Stomach (tissue), 4 donors: ENCODE data around the gene ZNF70.

Experiments used
- EP300 ChIP-seq: sonication (generic); formaldehyde crosslinking; IDR thresholded peaks from one replicate; pipeline ENCODE4 v1.6.1; 2017; ENCODE audit warnings: antibody characterized with exemption
- POLR2A ChIP-seq, 4 donors: fragments of 450-650 bp; IDR thresholded peaks; one replicate each; pipeline ENCODE4 v1.6.1; 2016; ENCODE audit warnings: antibody characterized with exemption in 4 of 4, control low read depth in 2 of 4, mild to moderate bottlenecking in 1 of 4, moderate library complexity in 1 of 4
- TF ChIP-seq, protein P1 (sequence below), 7 experiments: fragments of 450-650 bp in 4 of 7; fragments of 200-600 bp in 3 of 7; sonication (generic) in 3 of 7; IDR thresholded peaks; one replicate each; pipeline ENCODE4 v1.5.1; 2016 to 2019; ENCODE audit warnings: antibody characterized with exemption in 7 of 7, control low read depth in 2 of 7, mild to moderate bottlenecking in 1 of 7

DNA sequence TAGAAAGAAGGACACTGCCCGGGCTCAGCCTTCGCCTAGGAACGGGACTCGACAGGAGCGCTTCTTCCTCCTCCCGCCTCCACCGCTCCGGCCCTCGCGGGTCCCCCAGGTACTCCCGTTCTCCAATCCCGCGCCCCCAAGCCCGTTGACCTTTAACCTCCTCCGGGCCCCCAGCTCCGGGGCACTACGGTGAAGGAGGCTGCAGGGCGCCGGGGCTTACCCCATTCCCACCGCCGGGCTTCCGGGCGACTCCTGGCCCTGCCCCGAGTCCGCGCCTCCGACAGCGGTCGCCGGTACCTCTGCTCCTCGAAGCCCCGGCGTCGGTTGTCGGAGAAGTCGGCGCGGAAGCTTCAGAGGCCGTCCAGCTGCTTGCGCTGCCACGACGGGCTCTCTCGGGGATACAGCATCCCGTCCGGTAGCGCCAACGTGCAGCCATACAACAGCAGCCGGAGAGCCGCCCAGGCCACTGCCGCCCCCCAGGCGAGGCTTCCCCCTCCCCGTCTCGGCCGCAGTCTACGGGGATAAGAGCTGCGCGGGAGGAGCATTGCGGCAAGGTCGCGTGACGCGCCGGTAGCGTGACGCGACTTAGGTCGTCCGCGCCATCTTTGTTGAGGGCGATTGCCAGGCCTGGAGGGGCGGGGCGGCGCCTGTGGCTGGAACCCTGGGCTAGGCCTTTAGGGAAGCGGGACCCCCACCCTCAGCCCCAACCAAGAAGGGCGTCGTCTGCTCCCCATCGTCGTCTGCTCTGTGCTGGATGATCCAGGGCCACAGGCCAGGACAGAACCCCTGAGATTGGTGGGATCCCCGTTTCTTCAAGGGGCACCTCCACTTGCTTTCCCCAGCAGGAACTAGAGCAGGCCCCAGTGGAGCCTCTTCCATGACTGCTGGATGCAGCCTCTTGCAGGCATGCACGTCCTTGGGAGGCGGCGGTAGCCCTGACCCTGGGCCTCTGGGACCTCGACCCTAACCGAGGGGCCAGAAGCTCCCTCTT, 33.8 kb downstream of the ZNF70 start:
- TF ChIP-seq, protein P1, sequence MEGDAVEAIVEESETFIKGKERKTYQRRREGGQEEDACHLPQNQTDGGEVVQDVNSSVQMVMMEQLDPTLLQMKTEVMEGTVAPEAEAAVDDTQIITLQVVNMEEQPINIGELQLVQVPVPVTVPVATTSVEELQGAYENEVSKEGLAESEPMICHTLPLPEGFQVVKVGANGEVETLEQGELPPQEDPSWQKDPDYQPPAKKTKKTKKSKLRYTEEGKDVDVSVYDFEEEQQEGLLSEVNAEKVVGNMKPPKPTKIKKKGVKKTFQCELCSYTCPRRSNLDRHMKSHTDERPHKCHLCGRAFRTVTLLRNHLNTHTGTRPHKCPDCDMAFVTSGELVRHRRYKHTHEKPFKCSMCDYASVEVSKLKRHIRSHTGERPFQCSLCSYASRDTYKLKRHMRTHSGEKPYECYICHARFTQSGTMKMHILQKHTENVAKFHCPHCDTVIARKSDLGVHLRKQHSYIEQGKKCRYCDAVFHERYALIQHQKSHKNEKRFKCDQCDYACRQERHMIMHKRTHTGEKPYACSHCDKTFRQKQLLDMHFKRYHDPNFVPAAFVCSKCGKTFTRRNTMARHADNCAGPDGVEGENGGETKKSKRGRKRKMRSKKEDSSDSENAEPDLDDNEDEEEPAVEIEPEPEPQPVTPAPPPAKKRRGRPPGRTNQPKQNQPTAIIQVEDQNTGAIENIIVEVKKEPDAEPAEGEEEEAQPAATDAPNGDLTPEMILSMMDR (IDR thresholded peaks at IDR 0.05) = no peak
- TF ChIP-seq POLR2A (IDR thresholded peaks at IDR 0.05) = peak in 1 of 4 donors; percentile 25
- no peak for TF ChIP-seq EP300
